HEK293 (cell line): ENCODE measurements around the gene PER1.

ENCODE experiments used
- KLF1 ChIP-seq: fragments of 450-650 bp; formaldehyde crosslinking; IDR thresholded peaks from 2 replicates; pipeline ENCODE4 v1.5.1; 2016; ENCODE audit warnings: missing biosample characterization, missing genetic modification characterization
- KLF16 ChIP-seq: fragments of 450-650 bp; formaldehyde crosslinking; IDR thresholded peaks from 2 replicates; pipeline ENCODE4 v1.5.1; 2017; ENCODE audit warnings: missing biosample characterization, missing genetic modification characterization
- TCF7L2 ChIP-seq: IDR thresholded peaks from 2 replicates; pipeline ENCODE4 v1.6.1; 2011; ENCODE audit warnings: low read depth, mild to moderate bottlenecking, inconsistent platforms, low read length, moderate library complexity, borderline replicate concordance
- YY1 ChIP-seq: fragments of 450-650 bp; formaldehyde crosslinking; IDR thresholded peaks from 2 replicates; pipeline ENCODE4 v1.5.1; 2018; ENCODE audit warnings: missing biosample characterization, missing genetic modification characterization
- ZNF114 ChIP-seq: fragments of 450-650 bp; formaldehyde crosslinking; IDR thresholded peaks from 2 replicates; pipeline ENCODE4 v1.5.0; 2017; ENCODE audit warnings: missing biosample characterization, missing genetic modification characterization
- ZNF184 ChIP-seq: fragments of 450-650 bp; IDR thresholded peaks from 2 replicates; pipeline ENCODE4 v1.5.1; 2018; ENCODE audit warnings: missing biosample characterization, mild to moderate bottlenecking, missing genetic modification characterization
- ZNF223 ChIP-seq: fragments of 450-650 bp; formaldehyde crosslinking; IDR thresholded peaks from 2 replicates; pipeline ENCODE4 v1.5.1; 2016; ENCODE audit warnings: missing biosample characterization, missing genetic modification characterization
- ZNF24 ChIP-seq: fragments of 450-650 bp; formaldehyde crosslinking; IDR thresholded peaks from 2 replicates; pipeline ENCODE4 v1.5.1; 2016; ENCODE audit warnings: missing biosample characterization, missing genetic modification characterization
- ZNF335 ChIP-seq: fragments of 450-650 bp; formaldehyde crosslinking; conservative IDR thresholded peaks from 2 replicates; pipeline ENCODE4 v1.5.1; 2016; ENCODE audit warnings: missing biosample characterization, missing genetic modification characterization
- ZNF449 ChIP-seq: fragments of 450-650 bp; formaldehyde crosslinking; IDR thresholded peaks from 2 replicates; pipeline ENCODE4 v1.5.1; 2017; ENCODE audit warnings: missing biosample characterization, mild to moderate bottlenecking, missing genetic modification characterization, moderate library complexity
- TF ChIP-seq, protein P1 (sequence below): fragments of 450-650 bp; formaldehyde crosslinking; IDR thresholded peaks from 2 replicates; pipeline ENCODE4 v1.5.1; 2016; ENCODE audit warnings: missing biosample characterization, missing genetic modification characterization
- TF ChIP-seq, protein P2 (sequence below): fragments of 450-650 bp; formaldehyde crosslinking; IDR thresholded peaks from 2 replicates; pipeline ENCODE4 v1.5.1; 2016; ENCODE audit warnings: missing biosample characterization, missing genetic modification characterization, borderline replicate concordance
- TF ChIP-seq, protein P3 (sequence below): fragments of 450-650 bp; formaldehyde crosslinking; IDR thresholded peaks from 2 replicates; pipeline ENCODE4 v1.5.1; 2016; ENCODE audit warnings: missing biosample characterization, missing genetic modification characterization

- TF ChIP-seq, protein P1, sequence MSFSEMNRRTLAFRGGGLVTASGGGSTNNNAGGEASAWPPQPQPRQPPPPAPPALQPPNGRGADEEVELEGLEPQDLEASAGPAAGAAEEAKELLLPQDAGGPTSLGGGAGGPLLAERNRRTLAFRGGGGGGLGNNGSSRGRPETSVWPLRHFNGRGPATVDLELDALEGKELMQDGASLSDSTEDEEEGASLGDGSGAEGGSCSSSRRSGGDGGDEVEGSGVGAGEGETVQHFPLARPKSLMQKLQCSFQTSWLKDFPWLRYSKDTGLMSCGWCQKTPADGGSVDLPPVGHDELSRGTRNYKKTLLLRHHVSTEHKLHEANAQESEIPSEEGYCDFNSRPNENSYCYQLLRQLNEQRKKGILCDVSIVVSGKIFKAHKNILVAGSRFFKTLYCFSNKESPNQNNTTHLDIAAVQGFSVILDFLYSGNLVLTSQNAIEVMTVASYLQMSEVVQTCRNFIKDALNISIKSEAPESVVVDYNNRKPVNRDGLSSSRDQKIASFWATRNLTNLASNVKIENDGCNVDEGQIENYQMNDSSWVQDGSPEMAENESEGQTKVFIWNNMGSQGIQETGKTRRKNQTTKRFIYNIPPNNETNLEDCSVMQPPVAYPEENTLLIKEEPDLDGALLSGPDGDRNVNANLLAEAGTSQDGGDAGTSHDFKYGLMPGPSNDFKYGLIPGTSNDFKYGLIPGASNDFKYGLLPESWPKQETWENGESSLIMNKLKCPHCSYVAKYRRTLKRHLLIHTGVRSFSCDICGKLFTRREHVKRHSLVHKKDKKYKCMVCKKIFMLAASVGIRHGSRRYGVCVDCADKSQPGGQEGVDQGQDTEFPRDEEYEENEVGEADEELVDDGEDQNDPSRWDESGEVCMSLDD = no peak
- TF ChIP-seq ZNF449 (tag by site-specific recombination) = no peak
- TF ChIP-seq, protein P2, sequence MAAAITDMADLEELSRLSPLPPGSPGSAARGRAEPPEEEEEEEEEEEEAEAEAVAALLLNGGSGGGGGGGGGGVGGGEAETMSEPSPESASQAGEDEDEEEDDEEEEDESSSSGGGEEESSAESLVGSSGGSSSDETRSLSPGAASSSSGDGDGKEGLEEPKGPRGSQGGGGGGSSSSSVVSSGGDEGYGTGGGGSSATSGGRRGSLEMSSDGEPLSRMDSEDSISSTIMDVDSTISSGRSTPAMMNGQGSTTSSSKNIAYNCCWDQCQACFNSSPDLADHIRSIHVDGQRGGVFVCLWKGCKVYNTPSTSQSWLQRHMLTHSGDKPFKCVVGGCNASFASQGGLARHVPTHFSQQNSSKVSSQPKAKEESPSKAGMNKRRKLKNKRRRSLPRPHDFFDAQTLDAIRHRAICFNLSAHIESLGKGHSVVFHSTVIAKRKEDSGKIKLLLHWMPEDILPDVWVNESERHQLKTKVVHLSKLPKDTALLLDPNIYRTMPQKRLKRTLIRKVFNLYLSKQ (tag by site-specific recombination) = no peak
- TF ChIP-seq TCF7L2 = no peak
- no peak for TF ChIP-seq ZNF24
- TF ChIP-seq, protein P3, sequence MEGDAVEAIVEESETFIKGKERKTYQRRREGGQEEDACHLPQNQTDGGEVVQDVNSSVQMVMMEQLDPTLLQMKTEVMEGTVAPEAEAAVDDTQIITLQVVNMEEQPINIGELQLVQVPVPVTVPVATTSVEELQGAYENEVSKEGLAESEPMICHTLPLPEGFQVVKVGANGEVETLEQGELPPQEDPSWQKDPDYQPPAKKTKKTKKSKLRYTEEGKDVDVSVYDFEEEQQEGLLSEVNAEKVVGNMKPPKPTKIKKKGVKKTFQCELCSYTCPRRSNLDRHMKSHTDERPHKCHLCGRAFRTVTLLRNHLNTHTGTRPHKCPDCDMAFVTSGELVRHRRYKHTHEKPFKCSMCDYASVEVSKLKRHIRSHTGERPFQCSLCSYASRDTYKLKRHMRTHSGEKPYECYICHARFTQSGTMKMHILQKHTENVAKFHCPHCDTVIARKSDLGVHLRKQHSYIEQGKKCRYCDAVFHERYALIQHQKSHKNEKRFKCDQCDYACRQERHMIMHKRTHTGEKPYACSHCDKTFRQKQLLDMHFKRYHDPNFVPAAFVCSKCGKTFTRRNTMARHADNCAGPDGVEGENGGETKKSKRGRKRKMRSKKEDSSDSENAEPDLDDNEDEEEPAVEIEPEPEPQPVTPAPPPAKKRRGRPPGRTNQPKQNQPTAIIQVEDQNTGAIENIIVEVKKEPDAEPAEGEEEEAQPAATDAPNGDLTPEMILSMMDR (tag by site-specific recombination) = no peak
- TF ChIP-seq ZNF335 (tag by site-specific recombination) = no peak
- TF ChIP-seq ZNF223 (tag by site-specific recombination) = no peak
- no peak for TF ChIP-seq KLF16 (tag by site-specific recombination)
- TF ChIP-seq YY1 (tag by site-specific recombination) = no peak
- TF ChIP-seq KLF1 (tag by site-specific recombination) = no peak
- TF ChIP-seq ZNF184 (tag by site-specific recombination) = no peak
- TF ChIP-seq ZNF114 (tag by site-specific recombination) = no peak
Observed at GRCh38 chr17:8189041-8189710, 37.0 kb upstream of the PER1 start.
